Hematopoietic multipotent progenitor cell treated with erythropoietin and hydrocortisone succinate and interleukin-3 and kit ligand, for 15 days (in vitro differentiated cells): ENCODE measurements around the gene SPDYE2B.
"Not testable (repeated sequence)": the region's sequence is repeated elsewhere in the genome, so short reads cannot be mapped to it uniquely, and the experiment has no call there.

Source experiments
- DNase-seq: peaks from one replicate; pipeline ENCODE4 v3.0.0-alpha.2; 2015; ENCODE audit warnings: low spot score

SPDYE2B gene, protein sequence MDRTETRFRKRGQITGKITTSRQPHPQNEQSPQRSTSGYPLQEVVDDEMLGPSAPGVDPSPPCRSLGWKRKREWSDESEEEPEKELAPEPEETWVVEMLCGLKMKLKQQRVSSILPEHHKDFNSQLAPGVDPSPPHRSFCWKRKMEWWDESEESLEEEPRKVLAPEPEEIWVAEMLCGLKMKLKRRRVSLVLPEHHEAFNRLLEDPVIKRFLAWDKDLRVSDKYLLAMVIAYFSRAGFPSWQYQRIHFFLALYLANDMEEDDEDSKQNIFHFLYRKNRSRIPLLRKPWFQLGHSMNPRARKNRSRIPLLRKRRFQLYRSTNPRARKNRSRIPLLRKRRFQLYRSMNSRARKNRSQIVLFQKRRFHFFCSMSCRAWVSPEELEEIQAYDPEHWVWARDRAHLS

DNA sequence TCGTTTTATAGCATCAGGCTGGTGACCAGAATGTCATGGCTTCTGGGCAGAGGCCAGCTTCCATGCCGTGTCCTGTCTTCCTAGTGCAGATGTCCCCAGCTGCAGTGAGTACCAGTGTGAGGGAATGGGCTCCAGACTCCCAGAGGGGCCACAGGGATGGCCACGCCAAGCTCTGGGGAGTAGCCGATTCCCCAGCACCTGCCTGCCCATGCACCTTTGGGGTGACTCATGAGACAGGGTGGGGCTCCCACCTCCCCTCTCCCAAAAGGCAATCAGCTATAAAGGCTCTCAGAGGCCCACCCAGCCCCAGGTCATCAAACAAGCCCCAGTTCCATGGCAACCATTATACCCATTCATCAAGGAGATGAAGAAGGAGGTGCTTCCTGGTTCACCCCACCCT, at the start of gene SPDYE2B:
TSS of gene SPDYE2B (plus strand) at position 396 of the 400 bp plus-strand sequence. CDS start 2,030 bp downstream, outside the sequence.
- not testable (repeated sequence) for DNase-seq

DNA sequence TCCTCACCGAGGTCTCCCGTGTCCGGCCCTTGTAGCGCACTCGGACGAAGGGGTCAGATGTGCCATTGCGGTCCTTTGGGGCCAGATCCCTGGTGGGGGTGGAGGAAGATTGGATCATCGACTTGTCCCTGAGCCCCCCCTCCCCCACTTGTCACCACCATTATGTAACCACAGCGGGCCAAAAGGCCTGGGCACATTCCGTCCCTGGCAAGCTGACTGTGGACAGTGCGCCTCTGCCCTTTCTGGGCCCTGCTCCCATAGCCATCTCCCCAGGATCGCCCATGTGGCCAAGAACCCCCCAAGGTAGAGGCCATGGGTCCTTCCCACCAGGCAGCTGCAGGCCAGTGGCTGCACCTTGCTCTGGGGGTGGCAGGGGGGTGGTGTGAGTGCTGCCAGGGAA, 47.8 kb upstream of the SPDYE2B start:
- not testable (repeated sequence) for DNase-seq

DNA sequence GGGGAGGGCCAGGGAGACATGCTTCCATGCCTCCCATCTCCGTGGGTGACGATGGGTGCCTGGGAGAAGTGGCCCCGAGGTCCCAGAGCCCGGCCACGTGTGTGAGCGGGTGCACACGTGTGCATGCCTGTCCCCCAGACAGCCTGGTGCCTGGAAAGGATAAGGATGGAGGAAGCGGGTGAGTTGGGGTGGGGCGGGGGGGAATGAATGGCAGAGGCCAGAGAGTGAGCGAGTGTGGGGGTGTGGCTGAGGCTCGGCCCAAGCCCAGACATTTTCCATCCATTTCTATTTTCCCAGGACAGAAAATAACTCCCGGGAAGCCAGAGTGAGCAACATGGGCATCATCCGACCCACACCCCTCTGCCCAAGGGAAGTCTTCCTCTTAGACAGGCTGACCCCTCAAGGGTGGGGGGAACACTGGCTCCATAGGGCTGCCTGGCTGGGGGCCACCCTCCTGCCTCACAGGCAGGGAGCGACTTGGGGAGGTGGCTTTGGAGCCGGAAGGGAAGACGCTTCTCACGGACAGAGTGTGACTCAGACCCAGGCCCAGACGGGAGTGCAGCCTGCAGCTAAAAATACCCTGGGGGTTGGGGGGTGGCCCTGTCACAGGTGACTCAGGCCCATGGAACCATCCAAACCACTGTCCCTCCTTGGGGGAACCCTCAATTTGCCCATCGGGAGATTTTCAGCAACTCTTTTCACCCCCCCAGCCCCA, 45.5 kb upstream of the SPDYE2B start:
- DNase-seq = not testable (repeated sequence)

DNA sequence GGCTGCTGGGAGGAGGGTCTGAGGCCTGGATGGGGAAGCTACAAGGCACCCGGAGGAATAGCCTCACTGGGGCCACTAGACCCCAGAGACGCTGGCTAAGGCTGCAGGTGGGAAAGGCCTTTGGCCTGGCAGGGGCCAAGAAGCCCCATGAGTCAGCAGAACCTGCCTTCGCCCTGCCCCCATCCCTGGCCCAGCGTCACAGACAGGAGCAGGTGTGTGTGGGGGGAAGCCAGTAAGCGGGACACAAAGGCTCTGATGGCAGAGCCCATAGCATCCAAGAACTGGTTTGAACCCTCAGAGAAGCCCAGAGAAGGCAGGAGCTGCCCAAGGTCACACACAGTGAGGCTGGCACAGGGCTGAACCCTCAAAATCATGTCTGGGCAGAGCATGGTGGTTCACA, 43.3 kb upstream of the SPDYE2B start:
- not testable (repeated sequence) for DNase-seq

DNA sequence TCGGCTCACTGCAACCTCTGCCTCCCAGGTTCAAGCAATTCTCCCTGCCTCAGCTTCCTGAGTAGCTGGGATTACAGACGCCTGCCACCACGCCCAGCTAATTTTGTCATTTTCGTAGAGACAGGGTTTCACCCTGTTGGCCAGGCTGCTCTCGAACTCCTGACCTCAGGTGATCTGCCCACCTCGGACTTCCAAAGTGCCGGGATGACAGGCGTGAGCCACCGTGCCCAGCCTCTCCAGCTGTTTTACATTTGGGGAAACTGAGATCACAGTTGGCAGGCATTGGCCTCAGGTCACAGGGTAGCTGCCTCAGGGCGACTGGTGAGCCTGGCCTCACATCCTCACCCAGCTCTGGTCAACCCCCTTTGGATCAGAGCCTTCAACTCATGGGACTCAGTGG, 40.4 kb upstream of the SPDYE2B start:
- DNase-seq = not testable (repeated sequence)

DNA sequence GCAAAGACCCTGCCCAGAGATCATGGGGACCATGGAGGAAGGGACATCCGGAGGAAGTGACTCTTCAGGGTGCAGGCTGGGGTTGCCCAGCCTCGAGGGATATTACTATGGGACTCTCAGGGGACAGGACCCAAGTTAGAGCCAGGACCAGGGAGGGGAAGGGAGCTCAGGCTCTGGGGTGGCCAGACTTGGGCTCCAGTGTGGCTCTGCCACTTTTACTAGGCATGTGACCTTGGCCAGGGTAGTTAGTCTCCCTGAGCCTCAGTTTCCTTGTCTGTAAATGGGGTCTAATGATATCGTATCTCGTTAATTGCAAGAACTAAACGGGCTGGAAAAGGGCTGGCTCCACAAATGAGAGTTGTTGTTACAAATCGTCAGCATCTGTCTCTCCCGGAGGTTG, 39.7 kb upstream of the SPDYE2B start:
- not testable (repeated sequence) for DNase-seq

DNA sequence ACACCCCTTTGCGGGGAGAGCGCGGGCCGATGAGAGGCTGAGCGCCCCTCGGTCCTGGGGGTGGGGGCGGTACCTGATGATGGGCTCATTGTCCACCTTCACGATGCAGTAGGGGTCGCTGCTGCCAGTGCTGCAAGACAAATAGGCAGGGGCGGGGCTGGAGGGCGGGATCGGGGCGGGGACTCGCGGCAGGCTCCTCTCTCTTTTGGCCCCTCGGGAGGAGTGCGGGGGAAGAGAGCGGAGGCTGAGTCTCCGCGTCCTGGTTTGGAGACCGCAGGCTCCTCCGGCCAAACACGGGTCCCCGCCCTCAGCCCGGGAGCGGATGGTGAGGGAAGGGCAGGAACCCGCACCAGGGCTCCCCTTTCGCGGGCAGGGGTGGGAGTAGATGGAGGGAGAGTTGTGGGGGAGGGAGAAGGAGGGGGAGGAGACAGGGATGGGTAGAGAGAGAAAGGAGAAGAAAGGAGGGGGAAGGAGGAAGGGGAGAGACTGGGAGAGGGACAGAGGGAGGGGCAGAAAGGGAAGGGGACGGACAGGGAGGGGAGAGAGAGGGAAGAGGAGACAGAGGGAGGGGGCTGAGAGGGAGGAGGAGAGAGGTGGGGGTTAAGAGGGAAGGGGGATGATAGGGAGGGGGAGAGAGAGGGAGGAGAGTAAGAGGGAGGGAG, 39.0 kb upstream of the SPDYE2B start:
- not testable (repeated sequence) for DNase-seq

DNA sequence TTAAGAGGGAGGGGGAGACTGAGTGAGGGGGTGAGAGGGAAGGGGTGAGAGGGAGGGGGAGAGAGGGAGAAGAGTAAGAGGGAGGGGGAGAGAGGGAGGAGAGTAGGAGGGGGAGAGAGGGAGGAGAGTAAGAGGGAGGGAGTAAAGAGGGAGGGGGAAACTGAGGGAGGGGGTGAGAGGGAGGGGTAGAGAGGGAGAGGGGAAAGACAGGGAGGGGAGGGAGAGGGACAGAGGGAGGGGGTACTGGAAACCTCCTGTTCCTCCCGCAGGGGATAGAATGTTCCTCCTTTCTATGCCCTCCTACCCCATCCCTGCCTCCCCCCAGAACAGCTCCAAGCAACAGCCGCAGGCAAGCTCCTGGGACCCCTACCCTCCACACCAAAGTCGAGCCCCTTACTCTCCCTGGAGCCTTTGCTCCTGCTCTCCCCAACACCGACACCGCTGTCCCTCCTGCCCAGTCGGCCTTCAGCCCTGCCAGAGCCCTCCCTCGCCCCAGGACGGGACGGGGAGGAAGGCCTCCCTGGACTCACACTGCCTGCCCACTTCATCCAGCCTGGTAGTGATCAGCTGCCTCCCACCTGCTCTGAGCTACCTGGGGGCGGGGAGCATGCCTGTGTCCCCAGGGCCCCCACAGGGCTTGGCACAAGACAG, 38.3 kb upstream of the SPDYE2B start:
- DNase-seq = not testable (repeated sequence)

DNA sequence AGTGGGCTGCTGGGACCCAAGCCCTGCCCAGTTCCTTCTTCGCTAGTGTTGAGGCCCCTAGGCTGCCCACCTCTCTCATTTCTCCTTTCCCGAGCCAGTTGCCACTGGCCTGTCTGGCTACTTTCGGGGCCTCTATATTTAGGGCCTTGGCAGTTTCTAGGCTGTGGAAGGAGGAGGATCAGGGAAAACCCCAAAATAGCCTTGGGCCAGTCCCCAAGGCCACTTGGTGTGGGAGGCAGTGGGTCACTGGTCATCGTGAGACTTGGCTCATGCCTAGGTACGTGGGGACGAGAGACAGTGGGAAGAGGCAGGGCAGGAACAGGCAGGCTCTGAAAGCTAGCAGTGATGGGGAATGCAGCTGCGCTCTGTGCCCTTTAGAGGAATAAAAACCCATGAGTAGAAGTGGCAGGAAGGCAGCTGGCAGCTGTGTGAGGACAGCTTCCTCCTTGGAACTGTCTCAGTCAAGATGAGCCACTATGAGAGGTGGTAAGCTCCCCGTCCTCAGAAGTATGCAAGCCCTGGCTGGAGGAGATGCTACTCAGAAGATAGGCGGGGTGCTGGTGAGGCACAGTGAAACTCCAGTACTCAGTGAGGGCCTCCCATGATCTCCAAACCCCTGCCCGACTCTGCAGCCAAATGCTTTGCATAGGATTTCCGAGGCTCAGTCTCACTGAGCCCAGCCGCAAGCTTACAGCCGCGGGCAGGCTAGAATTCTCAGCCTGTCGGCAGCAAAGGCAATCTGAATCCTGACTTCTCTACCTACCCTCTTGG, 36.4 kb upstream of the SPDYE2B start:
- not testable (repeated sequence) for DNase-seq

DNA sequence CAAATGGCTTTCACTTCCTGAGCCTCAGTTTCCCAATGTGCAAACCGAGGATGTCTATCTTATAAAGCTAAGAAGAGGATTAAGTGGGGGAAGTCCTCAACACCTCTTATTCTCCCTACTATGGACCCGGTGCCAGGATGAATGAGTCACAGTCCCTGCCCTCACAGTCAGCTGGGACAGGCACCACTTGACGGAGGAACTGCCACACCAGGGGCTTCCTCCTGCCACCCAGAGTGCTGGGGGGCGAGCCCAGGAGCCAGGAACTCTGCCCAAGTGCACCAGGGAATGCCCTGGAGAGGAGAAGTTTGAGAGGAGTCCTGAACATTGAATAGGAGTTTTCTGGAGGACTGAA, 35.8 kb upstream of the SPDYE2B start:
- not testable (repeated sequence) for DNase-seq

DNA sequence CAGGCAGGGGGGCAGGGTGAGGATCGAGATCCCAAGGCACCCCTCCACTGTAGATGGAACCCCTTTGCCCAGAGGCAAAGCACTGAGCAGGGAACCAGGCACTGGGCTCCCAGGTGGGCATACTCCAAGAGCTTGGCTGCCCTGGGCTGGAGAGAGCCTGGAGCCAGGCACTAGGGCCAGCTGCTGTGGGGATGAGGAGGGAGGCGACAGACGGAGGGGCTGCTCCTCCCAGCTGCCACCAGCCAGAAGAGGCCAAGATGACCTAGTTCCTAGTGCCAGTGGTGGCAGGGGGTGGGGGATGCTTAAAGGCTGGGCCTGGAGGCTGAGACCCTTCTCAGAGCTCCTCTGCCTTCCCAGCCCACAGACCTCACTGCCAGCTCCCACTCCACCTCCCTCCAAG, 35.2 kb upstream of the SPDYE2B start:
- not testable (repeated sequence) for DNase-seq

DNA sequence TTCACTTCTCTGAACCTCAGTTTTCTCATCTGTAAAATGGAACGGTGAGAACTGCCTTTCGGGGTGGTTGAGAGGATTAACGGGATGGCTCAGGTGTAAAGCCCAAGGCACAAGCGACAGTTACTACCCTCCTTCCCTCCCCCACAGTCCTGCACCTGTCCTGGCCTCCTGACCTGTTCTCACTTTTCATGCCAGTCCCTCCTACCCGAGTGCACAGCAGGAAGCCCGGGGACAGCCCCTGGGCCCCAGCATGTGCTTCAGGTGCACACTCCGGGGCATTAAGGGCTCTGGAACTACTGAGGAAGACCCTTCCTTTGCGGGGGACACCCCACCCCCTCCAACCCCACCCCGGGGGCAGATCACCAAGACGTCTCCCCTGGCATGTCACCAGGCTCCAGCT, 34.2 kb upstream of the SPDYE2B start:
- DNase-seq = not testable (repeated sequence)

DNA sequence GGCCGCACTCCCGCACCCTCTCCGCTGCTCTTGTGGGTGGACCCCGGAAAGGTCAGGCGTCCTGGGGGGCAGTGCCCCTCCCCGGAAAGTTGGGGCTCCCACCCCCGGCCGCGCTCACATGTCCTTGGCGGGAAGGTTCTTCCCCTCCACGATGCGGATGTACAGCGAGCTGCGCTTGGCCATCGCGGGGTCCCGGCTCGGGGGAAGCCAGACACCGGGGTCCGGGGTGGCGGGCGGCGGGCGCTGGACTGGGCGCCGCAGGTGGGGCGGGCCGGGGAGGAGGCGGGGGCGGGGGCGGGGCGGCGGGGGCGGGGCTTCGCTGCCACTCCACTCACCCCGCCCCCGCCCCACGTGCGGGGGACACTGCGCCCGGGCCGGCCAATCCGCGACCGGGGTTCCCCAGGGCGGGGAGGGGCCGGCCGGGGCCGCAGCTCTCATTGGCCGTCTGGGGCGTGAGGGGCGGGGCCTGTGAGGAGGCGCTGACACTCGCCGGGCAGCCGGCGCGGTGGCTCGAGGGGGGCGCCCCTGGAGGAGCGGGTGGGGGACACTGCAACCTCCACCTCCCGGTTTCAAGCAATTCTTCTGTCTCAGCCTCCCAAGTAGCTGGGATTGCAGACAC, 33.5 kb upstream of the SPDYE2B start, which contains the start of gene RASA4:
TSS of gene RASA4 (minus strand) at position 250 of the 619 bp plus-strand sequence. CDS start at position 183, 67 bp downstream.
- DNase-seq = not testable (repeated sequence)

DNA sequence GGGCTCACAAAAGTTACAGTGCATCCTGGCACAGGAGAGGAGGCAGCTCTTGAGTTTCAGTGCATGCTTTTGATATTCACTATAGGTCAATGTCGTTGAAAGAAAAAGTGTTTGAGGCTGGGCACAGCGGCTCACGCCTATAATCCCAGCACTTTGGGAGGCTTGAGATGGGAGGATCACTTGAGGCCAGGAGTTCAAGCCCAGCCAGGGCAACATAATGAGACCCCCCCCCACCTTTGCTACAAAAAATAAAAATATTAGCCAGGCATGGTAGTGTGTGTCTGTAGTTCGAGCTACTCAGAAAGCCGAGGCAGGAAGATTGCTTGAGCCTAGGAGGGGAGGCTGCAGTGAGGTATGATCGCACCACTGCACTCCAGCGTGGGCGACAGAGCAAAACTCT, 32.0 kb upstream of the SPDYE2B start:
- DNase-seq = not testable (repeated sequence)

DNA sequence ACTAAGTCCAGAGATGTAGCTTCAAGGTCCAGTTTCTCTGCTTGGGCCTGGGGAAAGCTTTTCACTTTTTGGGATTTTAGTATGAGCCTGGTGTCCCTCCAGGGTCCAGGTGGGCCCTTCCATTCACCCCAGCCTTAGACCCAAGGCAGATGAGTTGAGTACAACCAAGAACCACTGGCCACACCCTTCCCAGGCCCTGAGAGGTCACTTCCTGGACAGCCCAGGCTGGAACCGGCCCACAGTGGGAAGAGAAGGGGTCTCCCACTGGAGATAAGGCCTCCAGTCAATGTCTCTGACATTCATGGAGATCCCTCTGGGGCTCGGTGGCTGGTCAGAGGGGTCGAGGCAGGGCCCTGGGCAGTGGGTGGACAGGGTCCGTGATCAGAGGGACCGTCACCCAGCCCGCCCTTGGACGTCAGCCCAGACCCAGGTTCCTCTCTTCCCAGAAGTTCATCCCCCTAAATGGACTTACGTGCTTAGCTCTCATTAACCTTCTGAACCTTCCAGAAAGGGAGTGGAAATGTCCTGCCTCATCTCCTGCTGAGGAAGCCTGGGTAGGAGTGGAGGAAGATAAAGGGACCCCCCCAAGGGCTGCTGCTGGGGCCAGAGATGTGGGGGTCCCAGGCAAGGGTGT, 22.7 kb upstream of the SPDYE2B start:
- not testable (repeated sequence) for DNase-seq

DNA sequence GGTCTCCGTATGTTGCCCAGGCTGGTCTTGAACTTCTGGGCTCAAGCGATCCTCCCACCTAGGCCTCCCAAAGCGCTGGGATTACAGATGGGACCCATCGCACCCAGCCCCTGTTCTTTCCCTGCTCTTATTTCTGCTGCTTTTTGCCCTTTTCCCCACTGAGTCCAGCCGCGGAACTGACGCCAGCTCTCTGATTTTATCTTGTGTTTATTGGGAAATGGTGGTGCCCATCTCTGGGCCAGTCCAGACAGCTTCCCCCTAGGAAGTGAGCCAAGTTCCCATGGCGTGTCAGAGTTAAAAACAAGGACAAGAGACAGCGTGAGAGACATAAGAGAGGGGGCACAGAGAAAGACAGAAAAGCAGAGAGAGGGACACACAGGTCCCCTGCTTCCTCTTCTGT, 19.5 kb upstream of the SPDYE2B start:
- not testable (repeated sequence) for DNase-seq

DNA sequence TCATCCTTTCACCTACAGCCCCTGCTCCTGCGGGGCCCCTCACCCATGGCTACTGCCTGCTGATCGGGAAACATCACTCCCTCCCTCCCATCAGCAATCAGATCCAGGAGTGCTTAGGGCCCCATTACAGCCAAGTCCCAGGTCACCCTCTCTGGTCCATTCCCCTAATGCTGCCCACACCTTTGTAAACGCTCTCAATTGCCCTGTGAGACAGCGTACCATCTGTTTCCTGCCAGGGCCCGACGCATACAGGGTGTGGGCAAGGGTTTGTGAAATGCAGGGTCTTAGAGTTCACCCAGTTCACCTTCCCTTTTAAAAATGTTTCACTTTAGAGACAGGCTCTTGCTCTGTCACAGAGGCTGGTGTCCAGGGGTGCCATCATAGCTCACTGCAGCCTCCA, 15.8 kb upstream of the SPDYE2B start:
- not testable (repeated sequence) for DNase-seq

DNA sequence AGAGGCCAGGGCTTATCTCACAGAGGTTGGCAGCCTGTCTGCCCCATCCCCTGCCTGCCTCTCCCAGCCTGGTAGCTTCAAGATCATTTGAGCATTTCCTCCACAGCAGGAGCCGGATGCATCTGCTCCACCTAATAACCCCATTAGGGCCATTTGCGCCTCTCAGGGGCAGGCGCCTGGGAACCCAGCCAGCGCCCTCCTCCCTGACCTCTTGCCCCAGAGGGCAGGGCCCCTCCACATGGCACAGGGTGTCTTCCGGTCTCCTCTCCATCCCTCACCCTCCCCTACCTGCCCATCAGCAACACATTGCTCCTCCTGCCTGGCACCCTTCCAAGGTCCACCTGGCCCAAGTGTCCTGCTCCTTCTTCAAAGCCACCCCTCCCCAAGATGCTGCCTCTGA, 14.8 kb upstream of the SPDYE2B start:
- not testable (repeated sequence) for DNase-seq

DNA sequence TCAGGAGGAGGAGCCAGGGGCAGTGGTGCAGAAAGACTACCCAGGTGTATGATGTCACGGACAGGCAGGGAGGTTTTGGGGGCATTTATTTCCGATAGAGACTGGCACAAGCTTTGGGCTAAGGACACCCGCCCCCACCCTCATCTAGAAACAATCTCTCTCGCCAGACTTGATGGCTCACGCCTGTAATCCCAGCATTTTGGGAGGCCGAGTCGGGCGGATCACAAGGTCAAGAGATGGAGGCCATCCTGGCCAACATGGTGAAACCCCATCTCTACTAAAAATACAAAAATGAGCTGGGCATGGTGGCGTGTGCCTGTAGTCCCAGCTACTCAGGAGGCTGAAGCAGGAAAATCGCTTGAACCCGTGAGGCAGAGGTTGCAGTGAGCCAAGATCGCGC, 13.2 kb upstream of the SPDYE2B start:
- not testable (repeated sequence) for DNase-seq

DNA sequence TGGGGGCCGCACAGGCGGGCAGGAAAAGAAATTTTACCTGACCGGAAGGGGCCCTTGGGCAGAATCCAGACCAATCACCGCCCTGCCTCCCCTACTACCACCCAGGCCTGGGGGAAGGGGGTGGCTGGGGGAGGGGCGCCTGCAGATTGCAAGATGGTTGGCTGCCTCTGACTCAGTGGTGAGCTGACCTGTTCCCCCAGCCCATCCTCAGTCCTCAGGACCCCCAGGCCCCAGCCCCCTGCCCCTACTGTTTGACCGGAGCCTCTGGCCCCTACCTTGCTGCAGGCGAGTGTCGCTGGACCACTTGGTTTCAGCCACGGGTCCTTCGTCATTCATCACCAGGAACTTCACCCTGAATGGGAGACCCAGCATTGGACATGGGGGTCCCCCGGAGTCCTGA, 11.3 kb upstream of the SPDYE2B start:
- not testable (repeated sequence) for DNase-seq
